HG03439 (cell line): ENCODE results near the gene TEC.
A peak's percentile ranks its signal among the peaks of the same experiment; 100 is the strongest.
"Not testable (repeated sequence)": the region's sequence is repeated elsewhere in the genome, so short reads cannot be mapped to it uniquely, and the experiment has no call there.

ENCODE experiments used
- ATAC-seq: cut with Tn5 transposase; IDR thresholded peaks from one replicate; pipeline ENCODE4 v1.9.1; 2021; ENCODE audit warnings: mild to moderate bottlenecking, moderate library complexity; ENCODE audit not compliant: unreplicated experiment

Gene TEC

DNA sequence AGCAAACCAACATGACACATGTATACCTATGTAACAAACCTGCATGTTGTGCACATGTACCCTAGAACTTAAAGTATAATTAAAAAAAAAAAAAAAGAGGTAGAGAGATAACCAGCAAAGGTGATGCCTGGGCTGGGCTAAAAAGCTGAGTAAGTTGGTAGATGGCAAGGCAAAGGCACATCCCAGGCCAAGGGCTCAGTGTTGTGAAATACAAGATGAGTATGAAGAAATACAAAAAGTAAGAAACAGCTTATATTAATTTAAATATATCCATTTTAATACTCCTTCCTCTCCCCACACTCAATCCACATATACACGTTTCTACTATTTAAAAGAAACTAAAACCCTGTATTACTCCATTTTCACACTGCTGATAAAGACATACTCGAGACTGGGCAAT is 25.8 kb downstream of the TEC start:
- no peak for ATAC-seq

GRCh38 chr4:48243429-48243828 is 26.2 kb downstream of the TEC start:
- no peak for ATAC-seq

DNA sequence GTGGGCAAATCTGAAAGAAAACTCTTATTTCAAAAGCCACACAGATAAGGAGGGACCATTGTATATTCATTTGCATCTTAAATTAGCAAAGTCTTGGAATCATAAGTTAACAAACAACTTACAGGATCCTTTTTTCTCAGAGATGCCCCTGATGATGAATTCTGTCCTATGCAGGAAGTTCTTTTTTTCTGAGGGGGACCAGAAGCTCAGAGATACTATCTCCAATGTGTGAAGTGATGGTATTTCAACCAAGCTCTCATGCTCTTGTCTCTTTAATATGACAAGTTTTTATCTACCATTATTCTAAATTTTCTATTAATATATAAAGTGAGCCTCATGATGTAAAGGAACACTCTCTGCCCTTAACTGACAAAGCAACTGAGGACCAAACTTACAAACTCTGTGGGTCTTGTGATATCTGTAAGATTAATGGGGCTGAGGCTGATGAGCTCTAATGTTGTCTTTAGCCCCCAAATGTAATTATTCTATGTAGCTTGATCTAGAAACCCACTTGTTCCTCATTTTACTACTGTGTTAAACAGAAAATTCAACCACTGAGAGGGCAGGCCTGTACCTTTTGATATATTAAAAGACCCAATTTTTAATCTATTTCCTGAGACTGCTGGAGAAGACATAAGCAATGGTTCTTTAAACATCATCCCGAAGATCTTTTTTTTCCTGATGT is 27.0 kb downstream of the TEC start:
- ATAC-seq = no peak

DNA sequence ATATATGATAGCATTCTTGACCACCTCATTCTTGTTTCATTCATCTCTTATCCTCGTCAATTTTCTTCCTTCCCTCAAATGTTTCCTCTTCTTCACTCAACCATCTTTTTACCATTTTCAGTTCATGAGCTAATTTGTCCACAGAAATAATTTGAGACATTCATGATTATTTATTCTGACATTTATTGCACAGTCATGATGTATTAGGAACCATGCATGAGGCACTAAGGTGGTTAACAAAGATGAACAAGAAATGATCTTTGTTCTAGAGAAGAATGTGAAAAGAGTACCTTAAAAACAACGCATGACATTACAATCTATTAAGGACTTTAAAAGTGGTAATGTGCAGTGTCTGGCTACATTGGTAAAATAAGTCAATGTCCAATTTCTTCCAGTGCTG is 27.9 kb downstream of the TEC start:
- ATAC-seq = no peak

DNA sequence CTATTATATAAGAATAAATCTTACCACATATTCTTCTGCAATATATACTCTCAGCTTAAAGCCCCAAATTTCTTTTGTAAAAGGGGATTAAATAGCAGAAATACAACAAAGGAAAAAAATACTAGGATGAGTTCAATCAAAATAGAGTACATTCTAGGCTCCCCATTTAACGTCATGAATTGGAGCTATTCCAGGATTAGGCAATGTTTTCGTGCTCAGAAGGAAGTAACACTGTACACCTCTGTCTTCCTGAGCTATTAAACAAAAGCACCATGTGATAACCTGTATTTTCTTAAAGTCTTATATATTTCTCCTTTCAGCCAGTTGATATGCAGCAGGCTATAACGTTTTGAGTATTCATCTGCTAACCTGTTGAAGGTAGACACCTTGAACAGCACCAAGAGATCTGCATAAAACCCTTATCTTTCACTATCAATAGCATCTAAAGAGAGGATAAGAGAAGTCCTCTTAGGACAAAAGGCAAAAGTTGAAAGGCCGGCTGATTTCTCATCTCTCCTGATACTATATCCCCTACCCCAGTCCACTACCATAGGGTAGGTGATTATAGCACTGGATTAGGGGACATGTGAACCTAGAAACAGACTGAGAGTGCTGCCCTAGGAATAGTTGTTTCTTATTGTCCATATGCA is 31.5 kb downstream of the TEC start:
- ATAC-seq = no peak

DNA sequence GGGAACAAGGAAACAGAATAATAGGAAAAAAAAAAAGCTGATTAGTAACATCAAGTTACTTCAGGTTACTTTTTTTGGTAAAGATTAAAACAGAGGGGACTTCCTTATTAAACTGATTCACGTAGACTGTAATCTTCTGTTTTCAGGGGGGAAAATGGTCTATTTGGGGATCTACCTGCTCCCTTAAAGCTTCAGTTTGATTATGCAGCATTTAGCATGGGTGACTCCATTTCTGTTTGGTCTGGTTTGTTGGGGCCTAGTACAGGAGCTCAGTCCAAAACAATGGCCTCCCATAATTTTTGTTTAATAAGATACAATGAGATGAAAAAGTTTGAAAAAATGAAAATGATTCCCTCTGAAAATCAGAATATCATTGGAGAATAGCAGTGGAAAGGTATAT is 34.6 kb downstream of the TEC start:
- no peak for ATAC-seq

GRCh38 chr4:48234575-48234974 is 35.1 kb downstream of the TEC start:
- ATAC-seq = no peak

DNA sequence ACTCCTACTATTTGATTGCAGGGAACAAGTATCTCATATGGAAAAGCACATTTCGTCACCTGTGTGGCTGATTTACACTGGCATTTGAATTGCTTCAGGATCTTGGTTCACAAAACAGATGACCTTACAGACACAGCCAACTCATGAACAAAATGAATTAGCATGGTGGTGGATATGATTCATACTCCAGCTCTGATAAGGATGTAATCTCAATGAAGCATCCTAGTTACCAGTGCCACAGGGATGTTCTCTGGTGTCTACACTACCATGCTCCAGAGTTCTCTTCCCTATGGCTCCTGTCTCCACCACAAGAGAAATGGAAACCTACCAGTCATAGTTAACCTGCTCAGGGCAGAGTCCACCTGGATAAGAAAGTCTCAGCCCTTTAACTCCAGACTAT is 40.7 kb downstream of the TEC start:
- ATAC-seq = no peak

DNA sequence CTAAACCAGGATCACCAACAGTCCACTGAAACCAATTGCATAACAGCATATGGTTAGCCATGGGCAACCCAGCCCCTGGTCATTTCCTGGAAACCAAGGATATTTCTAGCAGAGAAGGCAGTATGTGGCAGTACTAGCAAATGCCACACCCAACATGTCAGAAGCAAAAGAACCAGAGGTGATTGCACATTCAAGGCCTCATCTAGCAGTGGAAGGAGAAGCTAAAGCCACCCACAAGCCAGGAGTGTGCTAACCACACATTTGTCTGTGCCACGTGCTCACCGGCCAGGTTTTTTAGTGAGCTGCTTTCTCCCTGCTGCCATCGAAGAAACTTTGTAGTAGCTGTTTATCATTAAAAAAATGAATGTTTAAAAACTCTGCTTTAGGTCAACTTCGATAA is 42.0 kb downstream of the TEC start:
- ATAC-seq = no peak

DNA sequence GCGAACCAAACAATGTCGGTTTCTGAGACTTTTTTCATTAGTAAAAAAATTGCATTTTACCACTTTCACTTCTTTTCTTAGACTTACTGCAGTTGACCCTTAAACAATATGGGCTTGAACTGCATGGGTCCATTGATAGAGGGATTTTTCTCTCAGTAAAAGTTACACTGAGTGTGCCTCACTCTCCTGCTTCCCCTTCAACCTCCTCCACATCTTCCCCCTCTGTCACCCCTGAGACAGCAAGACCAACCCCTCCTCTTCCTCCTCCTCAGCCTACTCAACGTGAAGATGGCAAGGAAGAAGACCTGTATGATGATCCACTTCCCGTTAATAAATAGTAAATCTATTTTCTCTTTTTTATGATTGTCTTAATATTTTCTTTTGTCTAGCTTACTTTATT is 43.4 kb downstream of the TEC start:
- no peak for ATAC-seq

GRCh38 chr4:48225368-48226141 is 44.1 kb downstream of the TEC start:
- ATAC-seq = no peak

- no peak for ATAC-seq
Observed at GRCh38 chr4:48224606-48225005, 45.0 kb downstream of the TEC start.

GRCh38 chr4:48223633-48224295 is 45.9 kb downstream of the TEC start:
- no peak for ATAC-seq

DNA sequence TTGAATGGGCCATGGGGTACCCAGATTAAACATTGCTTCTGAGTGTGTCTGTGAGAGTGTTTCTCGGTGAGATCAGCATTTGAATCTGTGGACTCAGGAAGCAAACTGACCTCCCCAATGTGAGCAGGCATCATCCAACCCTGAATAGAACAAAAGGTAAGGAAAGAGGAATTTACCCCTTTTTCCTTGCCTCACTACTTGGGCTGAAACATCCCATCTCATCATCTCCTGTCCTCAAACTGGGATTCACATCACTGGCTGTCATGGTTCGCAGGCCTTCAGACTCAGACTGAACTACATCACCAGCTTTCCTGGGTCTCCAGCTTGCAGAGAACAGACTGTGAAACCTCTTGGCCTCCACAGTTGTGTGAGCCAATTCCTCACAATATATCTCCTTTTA is 47.1 kb downstream of the TEC start:
- no peak for ATAC-seq

DNA sequence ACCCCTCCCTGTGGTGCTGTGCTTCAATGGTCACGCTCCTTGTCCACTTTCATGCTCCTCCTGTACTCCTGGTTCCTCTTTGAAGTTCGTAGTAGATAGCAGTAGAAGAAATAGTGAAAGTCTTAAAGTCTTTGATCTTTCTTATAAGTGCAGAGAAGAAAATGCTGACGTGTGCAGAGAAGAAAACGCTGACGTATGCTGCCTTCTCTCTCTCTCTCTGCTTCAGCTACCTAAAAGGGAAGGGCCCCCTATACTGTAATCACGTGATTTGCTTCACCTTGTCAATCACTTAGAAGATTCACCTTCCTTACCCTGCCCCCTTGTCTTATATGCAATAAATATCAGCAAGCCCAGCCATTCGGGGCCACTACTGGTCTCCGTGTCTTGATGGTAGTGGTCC is 50.2 kb downstream of the TEC start:
- ATAC-seq = not testable (repeated sequence)

- no peak for ATAC-seq
Observed at GRCh38 chr4:48216563-48216962, 53.1 kb downstream of the TEC start.

- ATAC-seq = no peak
Observed at GRCh38 chr4:48215977-48216376, 53.7 kb downstream of the TEC start.

GRCh38 chr4:48212165-48212564 is 57.5 kb downstream of the TEC start:
- peak; percentile 74 for ATAC-seq

DNA sequence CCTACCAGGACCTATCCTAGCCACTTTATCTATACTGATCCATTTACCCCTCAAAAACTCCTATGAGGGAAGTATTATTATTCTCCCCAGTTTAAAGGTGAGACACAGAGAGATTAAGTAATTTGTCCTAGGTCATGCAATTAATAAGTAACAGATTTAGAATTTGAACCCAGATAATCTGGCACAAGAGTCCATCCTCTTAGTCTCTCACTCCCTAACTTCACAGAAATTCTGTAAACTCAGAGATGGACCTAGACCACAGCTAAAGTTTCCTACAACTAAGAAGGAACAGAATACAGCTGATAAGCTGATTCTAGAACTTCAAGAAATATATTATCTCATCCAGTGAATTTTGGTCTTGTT is 58.7 kb downstream of the TEC start:
- ATAC-seq = no peak

GRCh38 chr4:48205626-48206025 is 64.0 kb downstream of the TEC start:
- no peak for ATAC-seq

- no peak for ATAC-seq
Observed at GRCh38 chr4:48205107-48205506, 64.5 kb downstream of the TEC start.

DNA sequence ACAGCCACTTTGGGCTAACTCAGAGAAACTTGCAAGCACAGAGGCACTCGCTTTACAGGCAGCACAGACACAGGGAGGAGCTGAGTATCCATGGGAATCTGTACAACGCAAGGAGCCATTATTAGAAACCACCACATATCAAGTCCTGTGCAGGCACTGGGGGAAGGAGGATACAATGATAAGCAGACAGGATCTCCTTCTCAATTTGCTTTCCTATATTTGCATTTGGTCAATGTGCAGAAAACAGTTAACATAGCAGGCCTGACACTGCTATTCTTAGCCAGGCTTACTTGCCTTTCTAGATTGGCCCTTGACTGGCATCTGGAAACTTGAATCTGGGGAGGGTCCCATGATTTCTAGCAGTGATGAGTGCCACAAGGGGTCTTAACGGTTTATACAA is 65.8 kb downstream of the TEC start:
- ATAC-seq = peak; percentile 37
